Renal cortical epithelial cell (primary cell): ENCODE data around the gene CCL15. TPM values are rescaled to one million over a fixed set of nuclear protein-coding genes. Genes with fewer than 3 reads are reported as not detected.
"Not testable (repeated sequence)": the region's sequence is repeated elsewhere in the genome, so short reads cannot be mapped to it uniquely, and the experiment has no call there.

Source experiments
- DNase-seq: peaks from one replicate; pipeline ENCODE4 v3.0.0-alpha.2; 2011; ENCODE audit warnings: low read depth
- total RNA-seq: library from RNA; depleted of rRNA; stranded (reverse); fragments of >200 nt; gene quantifications from 2 replicates; pipeline ENCODE4 v1.2.3, GENCODE V29; 2014

CCL15 gene
- not detected in 2 replicates for total RNA-seq

GRCh38 chr17:36001110-36001771, at the start of gene CCL15:
CCL15 (minus strand) TSS chr17:36001553; CDS start chr17:36001492, 61 bp downstream.
- DNase-seq: no peak

- DNase-seq: no peak
Measured at GRCh38 chr17:36049643-36050042, 48.3 kb upstream of the CCL15 start.

GRCh38 chr17:36048066-36048465, 46.7 kb upstream of the CCL15 start:
- DNase-seq: no peak

- no peak for DNase-seq
Measured at GRCh38 chr17:36036235-36036634, 34.9 kb upstream of the CCL15 start.

- no peak for DNase-seq
Measured at GRCh38 chr17:36034127-36034526, 32.8 kb upstream of the CCL15 start.

GRCh38 chr17:36030956-36031355, 29.6 kb upstream of the CCL15 start:
- no peak for DNase-seq

GRCh38 chr17:36027761-36028160, 26.4 kb upstream of the CCL15 start:
- no peak for DNase-seq

GRCh38 chr17:36024106-36024869, 22.9 kb upstream of the CCL15 start:
- no peak for DNase-seq

- no peak for DNase-seq
Measured at GRCh38 chr17:36019423-36019822, 18.1 kb upstream of the CCL15 start.

GRCh38 chr17:36017799-36018198, 16.4 kb upstream of the CCL15 start, which contains the start of gene CCL23:
CCL23 (minus strand) TSS chr17:36017972; CDS start chr17:36017897, 75 bp downstream.
- no peak for DNase-seq

GRCh38 chr17:36016555-36016954, 15.2 kb upstream of the CCL15 start:
- DNase-seq: no peak

GRCh38 chr17:36015895-36016294, 14.5 kb upstream of the CCL15 start:
- not testable (repeated sequence) for DNase-seq

- no peak for DNase-seq
Measured at GRCh38 chr17:36014946-36015345, 13.6 kb upstream of the CCL15 start.

- DNase-seq: no peak
Measured at GRCh38 chr17:36011201-36011600, 9.8 kb upstream of the CCL15 start.

- no peak for DNase-seq
Measured at GRCh38 chr17:36008998-36009665, 7.8 kb upstream of the CCL15 start.

- DNase-seq: no peak
Measured at GRCh38 chr17:36004594-36005108, 3.3 kb upstream of the CCL15 start.

- DNase-seq: no peak
Measured at GRCh38 chr17:36002631-36003030, 1.3 kb upstream of the CCL15 start.

GRCh38 chr17:36001862-36002603, 680 bp upstream of the CCL15 start:
- peak; percentile 44 for DNase-seq

- no peak for DNase-seq
Measured at GRCh38 chr17:36000732-36001109, 632 bp downstream of the CCL15 start.

- no peak for DNase-seq
Measured at GRCh38 chr17:35998756-35999155, 2.6 kb downstream of the CCL15 start.

- no peak for DNase-seq
Measured at GRCh38 chr17:35998018-35998545, 3.3 kb downstream of the CCL15 start.
